ENCODE results near the gene DOCK1.

DOCK1 gene

GRCh38 chr10:127372361-127372760 is 467.1 kb downstream of the DOCK1 start:
- no peaks in the 10 kb centered on the region for H3K4me1 ChIP-seq (ENCODE audit: control insufficient read depth in 1 of 2, insufficient read depth in 1 of 2, low read depth in 1 of 2, low read length in 1 of 2)
- TF ChIP-seq, protein P1, sequence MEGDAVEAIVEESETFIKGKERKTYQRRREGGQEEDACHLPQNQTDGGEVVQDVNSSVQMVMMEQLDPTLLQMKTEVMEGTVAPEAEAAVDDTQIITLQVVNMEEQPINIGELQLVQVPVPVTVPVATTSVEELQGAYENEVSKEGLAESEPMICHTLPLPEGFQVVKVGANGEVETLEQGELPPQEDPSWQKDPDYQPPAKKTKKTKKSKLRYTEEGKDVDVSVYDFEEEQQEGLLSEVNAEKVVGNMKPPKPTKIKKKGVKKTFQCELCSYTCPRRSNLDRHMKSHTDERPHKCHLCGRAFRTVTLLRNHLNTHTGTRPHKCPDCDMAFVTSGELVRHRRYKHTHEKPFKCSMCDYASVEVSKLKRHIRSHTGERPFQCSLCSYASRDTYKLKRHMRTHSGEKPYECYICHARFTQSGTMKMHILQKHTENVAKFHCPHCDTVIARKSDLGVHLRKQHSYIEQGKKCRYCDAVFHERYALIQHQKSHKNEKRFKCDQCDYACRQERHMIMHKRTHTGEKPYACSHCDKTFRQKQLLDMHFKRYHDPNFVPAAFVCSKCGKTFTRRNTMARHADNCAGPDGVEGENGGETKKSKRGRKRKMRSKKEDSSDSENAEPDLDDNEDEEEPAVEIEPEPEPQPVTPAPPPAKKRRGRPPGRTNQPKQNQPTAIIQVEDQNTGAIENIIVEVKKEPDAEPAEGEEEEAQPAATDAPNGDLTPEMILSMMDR (IDR thresholded peaks at IDR 0.05) = no peak
- H3K4me3 ChIP-seq (ENCODE audit: low read depth in 1 of 2, low read length in 1 of 2) = no peak overlapping the region
- no peaks in the 10 kb centered on the region for H3K9me3 ChIP-seq
- H3K27me3 ChIP-seq = no peaks in the 10 kb centered on the region
- H3K36me3 ChIP-seq = no peaks in the 10 kb centered on the region
- H3K27ac ChIP-seq = no peak overlapping the region

DNA sequence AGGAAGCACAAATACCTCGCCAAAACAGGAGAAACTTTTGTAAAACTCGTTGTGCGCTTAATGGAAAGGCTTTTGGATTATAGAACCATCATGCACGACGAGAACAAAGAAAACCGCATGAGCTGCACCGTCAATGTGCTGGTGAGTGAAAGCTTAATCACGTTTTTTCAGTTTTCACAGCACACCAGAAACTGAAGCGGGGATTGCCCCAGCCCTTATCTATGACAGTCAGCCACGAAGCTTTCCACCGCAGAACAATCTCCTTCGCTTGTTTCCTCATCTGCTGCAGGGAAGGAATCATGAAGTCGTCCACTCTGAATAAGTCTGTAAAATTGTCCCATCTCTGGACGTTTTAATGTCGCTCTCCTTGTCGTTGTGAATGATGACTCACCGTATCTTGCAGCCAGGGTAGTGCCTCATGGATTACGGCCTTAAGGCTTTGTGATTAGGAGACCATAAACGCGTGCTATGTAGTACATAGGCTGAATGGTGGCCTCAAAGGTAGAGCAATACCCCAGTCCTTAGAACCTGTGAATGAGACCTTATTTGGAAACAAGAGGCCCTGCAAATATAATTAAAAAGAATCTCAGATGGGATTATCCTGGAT is 468.9 kb downstream of the DOCK1 start:
- Histone ChIP-seq H3K4me3 (ENCODE audit: low read depth in 1 of 2, low read length in 1 of 2) (no peak overlapping the region), H3K4me1 (ENCODE audit: control insufficient read depth in 1 of 2, insufficient read depth in 1 of 2, low read depth in 1 of 2, low read length in 1 of 2) (no peaks in the 10 kb centered on the region), H3K9me3 (no peaks in the 10 kb centered on the region), H3K27me3 (no peaks in the 10 kb centered on the region), H3K27ac (no peak overlapping the region), H3K36me3 (no peaks in the 10 kb centered on the region)
- TF ChIP-seq, protein P1 (IDR thresholded peaks at IDR 0.05) = no peak

DNA sequence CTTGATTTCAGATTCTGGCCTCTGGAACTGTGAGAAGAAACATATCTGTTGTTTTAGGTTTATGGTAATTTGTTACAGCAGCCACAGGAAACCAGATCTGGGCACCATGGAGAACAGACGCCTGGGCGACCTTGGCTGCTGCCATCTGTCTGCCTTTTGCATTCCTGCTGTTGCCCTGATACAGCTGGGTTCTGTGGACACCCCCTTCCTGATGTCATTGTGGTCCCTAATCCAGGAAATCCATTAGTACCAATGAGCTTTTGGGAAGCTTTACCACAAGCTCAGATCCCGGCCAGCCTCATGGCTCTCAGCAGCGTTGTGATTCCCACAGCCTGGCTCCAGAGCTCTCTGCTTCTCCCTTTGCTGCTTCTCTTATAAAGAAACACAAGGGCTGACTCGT is 469.7 kb downstream of the DOCK1 start:
- no peaks in the 10 kb centered on the region for H3K36me3 ChIP-seq
- H3K4me1 ChIP-seq (ENCODE audit: control insufficient read depth in 1 of 2, insufficient read depth in 1 of 2, low read depth in 1 of 2, low read length in 1 of 2) = no peaks in the 10 kb centered on the region
- TF ChIP-seq, protein P1 (IDR thresholded peaks at IDR 0.05) = no peak

GRCh38 chr10:127375461-127375860 is 470.2 kb downstream of the DOCK1 start:
- Histone ChIP-seq H3K9me3 (no peaks in the 10 kb centered on the region), H3K4me1 (ENCODE audit: control insufficient read depth in 1 of 2, insufficient read depth in 1 of 2, low read depth in 1 of 2, low read length in 1 of 2) (no peaks in the 10 kb centered on the region)
- TF ChIP-seq, protein P1 (IDR thresholded peaks at IDR 0.05) = no peak

More for the DNA sequence above, 469.7 kb downstream of the DOCK1 start:
- H3K27ac ChIP-seq = no peak overlapping the region
- H3K4me3 ChIP-seq (ENCODE audit: low read depth in 1 of 2, low read length in 1 of 2) = no peak overlapping the region
- H3K27me3 ChIP-seq = no peaks in the 10 kb centered on the region
- no peaks in the 10 kb centered on the region for H3K9me3 ChIP-seq

GRCh38 chr10:127376071-127376470 is 470.8 kb downstream of the DOCK1 start:
- no peaks in the 10 kb centered on the region for H3K4me1 ChIP-seq (ENCODE audit: control insufficient read depth in 1 of 2, insufficient read depth in 1 of 2, low read depth in 1 of 2, low read length in 1 of 2)
- no peaks in the 10 kb centered on the region for H3K27me3 ChIP-seq
- H3K27ac ChIP-seq = no peak overlapping the region
- H3K9me3 ChIP-seq = no peaks in the 10 kb centered on the region
- H3K4me3 ChIP-seq (ENCODE audit: low read depth in 1 of 2, low read length in 1 of 2) = no peak overlapping the region
- no peaks in the 10 kb centered on the region for H3K36me3 ChIP-seq
- TF ChIP-seq, protein P1 (IDR thresholded peaks at IDR 0.05) = no peak

More at GRCh38 chr10:127375461-127375860, 470.2 kb downstream of the DOCK1 start:
- Histone ChIP-seq H3K27ac (no peak overlapping the region), H3K27me3 (no peaks in the 10 kb centered on the region), H3K4me3 (ENCODE audit: low read depth in 1 of 2, low read length in 1 of 2) (no peak overlapping the region), H3K36me3 (no peaks in the 10 kb centered on the region)
